ENCODE measurements around the gene HNRNPC. TPM values are rescaled to one million over a fixed set of nuclear protein-coding genes. Genes with fewer than 3 reads are reported as not detected.
"Not testable (repeated sequence)": the region's sequence is repeated elsewhere in the genome, so short reads cannot be mapped to it uniquely, and the experiment has no call there.

Gene HNRNPC
- total RNA-seq, 4 donors from 2014 or later, result 380 to 454 (median 419) TPM

- Histone ChIP-seq H3K4me3 (replicated peaks in 1 of 3) (no peak overlapping the region), H3K9me3 (no peaks in the 10 kb centered on the region), H3K27me3 (no peaks in the 10 kb centered on the region), H3K36me3 (no peaks in the 10 kb centered on the region), H3K27ac (no peak overlapping the region), H3K4me1 (no peaks in the 10 kb centered on the region)
- 74 to 78% methylated on average over 3 to 4 of the region's 4 CpGs for WGBS, 2 donors
- no peak for TF ChIP-seq CTCF (IDR thresholded peaks at IDR 0.05)
- no peak for TF ChIP-seq POLR2A (IDR thresholded peaks at IDR 0.05)
- intact Hi-C loops (cut with DNase I), result no loop called here
- no peak for DNase-seq
Observed at GRCh38 chr14:21169573-21169972, 99.7 kb downstream of the HNRNPC start.

GRCh38 chr14:21168055-21168454 is 101.2 kb downstream of the HNRNPC start:
- H3K27me3 ChIP-seq, result no peaks in the 10 kb centered on the region
- no peaks in the 10 kb centered on the region for H3K4me1 ChIP-seq
- H3K27ac ChIP-seq, result no peak overlapping the region
- TF ChIP-seq CTCF (IDR thresholded peaks at IDR 0.05), result no peak
- no peak for TF ChIP-seq POLR2A (IDR thresholded peaks at IDR 0.05)
- no peak for DNase-seq
- no peaks in the 10 kb centered on the region for H3K9me3 ChIP-seq
- H3K36me3 ChIP-seq, result no peaks in the 10 kb centered on the region
- no peak overlapping the region for H3K4me3 ChIP-seq (replicated peaks in 1 of 3)
- intact Hi-C loops (cut with DNase I), result no loop called here
- 86 to 88% methylated on average over 8 of the region's 8 CpGs for WGBS, 2 donors

GRCh38 chr14:21165670-21166069 is 103.6 kb downstream of the HNRNPC start:
- H3K9me3 ChIP-seq; H3K4me3 ChIP-seq (replicated peaks in 1 of 3); H3K4me1 ChIP-seq; intact Hi-C loops (cut with DNase I); H3K36me3 ChIP-seq; H3K27me3 ChIP-seq; DNase-seq; H3K27ac ChIP-seq: not testable (repeated sequence)
- WGBS, 2 donors, result 78% methylated on average over 1 of the region's 1 CpG; no CpG with 5 or more reads in 1 of the 2 donors

- H3K4me3 ChIP-seq (replicated peaks in 1 of 3); intact Hi-C loops (cut with DNase I); H3K9me3 ChIP-seq; H3K36me3 ChIP-seq; DNase-seq; H3K4me1 ChIP-seq; H3K27ac ChIP-seq; H3K27me3 ChIP-seq: not testable (repeated sequence)
- WGBS, 2 donors, result 57 to 62% methylated on average over 7 of the region's 7 CpGs
Observed at GRCh38 chr14:21165002-21165605, 104.1 kb downstream of the HNRNPC start.

GRCh38 chr14:21163871-21164291 is 105.4 kb downstream of the HNRNPC start:
- H3K27ac ChIP-seq, result no peak overlapping the region
- H3K27me3 ChIP-seq, result no peaks in the 10 kb centered on the region
- no peaks in the 10 kb centered on the region for H3K4me1 ChIP-seq
- no peak overlapping the region for H3K4me3 ChIP-seq (replicated peaks in 1 of 3)
- no peaks in the 10 kb centered on the region for H3K9me3 ChIP-seq
- TF ChIP-seq POLR2A (IDR thresholded peaks at IDR 0.05) (no peak), CTCF (IDR thresholded peaks at IDR 0.05) (no peak)
- H3K36me3 ChIP-seq, result no peaks in the 10 kb centered on the region
- intact Hi-C loops (cut with DNase I), result no loop called here
- WGBS, 2 donors, result 59 to 60% methylated on average over 4 of the region's 4 CpGs
- DNase-seq, result no peak

- Histone ChIP-seq H3K27me3 (no peaks in the 10 kb centered on the region), H3K9me3 (no peaks in the 10 kb centered on the region), H3K27ac (no peak overlapping the region), H3K4me1 (no peaks in the 10 kb centered on the region), H3K36me3 (no peaks in the 10 kb centered on the region), H3K4me3 (replicated peaks in 1 of 3) (no peak overlapping the region)
- TF ChIP-seq POLR2A (IDR thresholded peaks at IDR 0.05) (no peak), CTCF (IDR thresholded peaks at IDR 0.05) (no peak)
- 69 to 70% methylated on average over 5 of the region's 5 CpGs for WGBS, 2 donors
- intact Hi-C loops (cut with DNase I), result no loop called here
- no peak for DNase-seq
Observed at GRCh38 chr14:21162081-21162480, 107.2 kb downstream of the HNRNPC start.

Data from thyroid gland (tissue), 4 donors.